Right lobe of liver (tissue), 4 donors: ENCODE measurements around the gene NFATC1.

Experiments
- POLR2A ChIP-seq: fragments of 450-650 bp; IDR thresholded peaks from one replicate; pipeline ENCODE4 v1.6.1; 2017; ENCODE audit warnings: antibody characterized with exemption, mild to moderate bottlenecking
- TF ChIP-seq, protein P1 (sequence below), 4 donors: fragments of 200-600 bp in 3 of 4; fragments of 450-650 bp in 1 of 4; IDR thresholded peaks; one replicate each; pipeline versions ENCODE4 v1.5.1 to v1.8.0; 2016 to 2022; ENCODE audit warnings: antibody characterized with exemption in 4 of 4, mild to moderate bottlenecking in 2 of 4
- donor health status: DM: no; HTN: no; CAD: no.
- donor health status: DM: no; HTN: no; CAD: no.
- donor health status: DM: no; HTN: yes; CAD: no.

DNA sequence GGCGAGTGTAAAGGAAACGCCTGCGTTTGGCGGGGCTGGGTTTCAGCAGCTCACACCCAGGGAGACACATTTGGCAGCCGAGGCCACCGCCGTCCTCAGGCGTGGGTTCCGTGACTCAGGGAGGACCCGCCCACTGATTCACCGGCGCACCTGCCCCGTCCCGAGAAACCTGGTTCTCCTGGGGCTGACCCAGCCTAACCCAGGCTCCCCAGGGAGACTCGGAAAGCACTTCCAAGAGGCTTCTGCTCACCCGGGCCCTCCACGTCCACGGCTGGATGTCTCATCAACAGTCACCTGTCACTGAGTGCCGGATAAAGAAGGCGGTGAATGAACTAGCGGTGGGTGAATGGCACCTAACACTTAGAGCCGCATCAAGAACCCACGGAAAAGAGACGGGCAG is 157.4 kb downstream of the NFATC1 start:
- TF ChIP-seq, protein P1, sequence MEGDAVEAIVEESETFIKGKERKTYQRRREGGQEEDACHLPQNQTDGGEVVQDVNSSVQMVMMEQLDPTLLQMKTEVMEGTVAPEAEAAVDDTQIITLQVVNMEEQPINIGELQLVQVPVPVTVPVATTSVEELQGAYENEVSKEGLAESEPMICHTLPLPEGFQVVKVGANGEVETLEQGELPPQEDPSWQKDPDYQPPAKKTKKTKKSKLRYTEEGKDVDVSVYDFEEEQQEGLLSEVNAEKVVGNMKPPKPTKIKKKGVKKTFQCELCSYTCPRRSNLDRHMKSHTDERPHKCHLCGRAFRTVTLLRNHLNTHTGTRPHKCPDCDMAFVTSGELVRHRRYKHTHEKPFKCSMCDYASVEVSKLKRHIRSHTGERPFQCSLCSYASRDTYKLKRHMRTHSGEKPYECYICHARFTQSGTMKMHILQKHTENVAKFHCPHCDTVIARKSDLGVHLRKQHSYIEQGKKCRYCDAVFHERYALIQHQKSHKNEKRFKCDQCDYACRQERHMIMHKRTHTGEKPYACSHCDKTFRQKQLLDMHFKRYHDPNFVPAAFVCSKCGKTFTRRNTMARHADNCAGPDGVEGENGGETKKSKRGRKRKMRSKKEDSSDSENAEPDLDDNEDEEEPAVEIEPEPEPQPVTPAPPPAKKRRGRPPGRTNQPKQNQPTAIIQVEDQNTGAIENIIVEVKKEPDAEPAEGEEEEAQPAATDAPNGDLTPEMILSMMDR (IDR thresholded peaks at IDR 0.05) = no peak
- no peak for TF ChIP-seq POLR2A
